Brain microvascular endothelial cell (primary cell): ENCODE measurements around the gene CRACR2A.

Experiments
- DNase-seq: peaks from one replicate; pipeline ENCODE4 v3.0.0-alpha.2; 2020
- H3K27ac ChIP-seq: fragments of 250-450 bp; sonication (Bioruptor Pico); 2 replicates; pipeline ENCODE4 v1.5.1; 2020; ENCODE audit warnings: mild to moderate bottlenecking, moderate library complexity
- H3K27me3 ChIP-seq: fragments of 250-450 bp; sonication (Bioruptor Pico); replicated peaks from 2 replicates; pipeline ENCODE4 v1.5.1; 2020; ENCODE audit warnings: mild to moderate bottlenecking
- H3K36me3 ChIP-seq: fragments of 250-450 bp; sonication (Bioruptor Pico); replicated peaks from 2 replicates; pipeline ENCODE4 v1.5.1; 2020; ENCODE audit warnings: mild to moderate bottlenecking
- H3K4me3 ChIP-seq: 2 replicates; pipeline ENCODE4 v1.5.1; 2011; ENCODE audit warnings: low read depth, mild to moderate bottlenecking, control low read depth, low read length, moderate library complexity
- in situ Hi-C: cut with HindIII; loops from 2 replicates; pipeline ENCODE4 v1.10.0; 2017; ENCODE audit warnings: low sequenced_read_pairs, low pct_ligation_motif_present
- TF ChIP-seq, protein P1 (sequence below): IDR thresholded peaks from 2 replicates; pipeline ENCODE4 v1.5.1; 2011; ENCODE audit warnings: low read depth, mild to moderate bottlenecking, moderate library complexity, low read length, control low read depth, inconsistent platforms; ENCODE audit errors: missing control alignments

The CRACR2A gene

DNA sequence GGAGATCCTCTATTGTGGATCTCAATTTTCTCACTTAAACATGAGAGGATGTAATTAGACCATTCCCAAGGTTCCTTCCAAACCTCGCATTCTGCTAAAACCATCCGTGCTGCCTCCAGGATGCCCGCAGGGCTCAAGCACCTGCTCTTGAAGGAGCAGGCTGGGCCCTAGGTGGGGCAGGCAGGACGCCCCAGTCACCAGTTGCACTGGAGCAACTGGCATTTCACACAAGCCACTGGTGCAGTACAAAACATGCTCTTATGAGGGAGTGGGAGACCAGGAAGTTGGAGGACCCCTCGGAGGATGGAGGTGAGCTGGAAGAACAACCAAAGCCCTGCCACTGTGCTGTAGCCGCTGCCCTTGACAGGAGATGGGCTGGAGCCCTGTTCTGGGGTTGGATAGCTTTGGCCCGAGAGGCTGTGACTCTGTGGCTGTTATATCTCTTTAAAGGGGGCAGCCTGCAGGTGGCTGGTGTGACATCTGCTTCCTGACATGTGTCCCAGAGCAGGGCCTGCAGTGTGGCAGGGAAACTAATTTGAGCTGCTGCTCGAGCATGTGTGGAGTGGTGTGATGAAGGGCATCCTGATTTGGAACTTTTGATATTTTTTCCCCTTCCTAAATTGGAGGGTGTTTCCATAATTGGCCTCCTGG, 122.2 kb downstream of the CRACR2A start:
- no peak for DNase-seq
- TF ChIP-seq, protein P1, sequence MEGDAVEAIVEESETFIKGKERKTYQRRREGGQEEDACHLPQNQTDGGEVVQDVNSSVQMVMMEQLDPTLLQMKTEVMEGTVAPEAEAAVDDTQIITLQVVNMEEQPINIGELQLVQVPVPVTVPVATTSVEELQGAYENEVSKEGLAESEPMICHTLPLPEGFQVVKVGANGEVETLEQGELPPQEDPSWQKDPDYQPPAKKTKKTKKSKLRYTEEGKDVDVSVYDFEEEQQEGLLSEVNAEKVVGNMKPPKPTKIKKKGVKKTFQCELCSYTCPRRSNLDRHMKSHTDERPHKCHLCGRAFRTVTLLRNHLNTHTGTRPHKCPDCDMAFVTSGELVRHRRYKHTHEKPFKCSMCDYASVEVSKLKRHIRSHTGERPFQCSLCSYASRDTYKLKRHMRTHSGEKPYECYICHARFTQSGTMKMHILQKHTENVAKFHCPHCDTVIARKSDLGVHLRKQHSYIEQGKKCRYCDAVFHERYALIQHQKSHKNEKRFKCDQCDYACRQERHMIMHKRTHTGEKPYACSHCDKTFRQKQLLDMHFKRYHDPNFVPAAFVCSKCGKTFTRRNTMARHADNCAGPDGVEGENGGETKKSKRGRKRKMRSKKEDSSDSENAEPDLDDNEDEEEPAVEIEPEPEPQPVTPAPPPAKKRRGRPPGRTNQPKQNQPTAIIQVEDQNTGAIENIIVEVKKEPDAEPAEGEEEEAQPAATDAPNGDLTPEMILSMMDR, result no peak
- no peak overlapping the region for H3K4me3 ChIP-seq
- in situ Hi-C loops, result no loop called here
- H3K27ac ChIP-seq, result no peak overlapping the region
- H3K36me3 ChIP-seq, result no peaks in the 10 kb centered on the region
- no peaks in the 10 kb centered on the region for H3K27me3 ChIP-seq

DNA sequence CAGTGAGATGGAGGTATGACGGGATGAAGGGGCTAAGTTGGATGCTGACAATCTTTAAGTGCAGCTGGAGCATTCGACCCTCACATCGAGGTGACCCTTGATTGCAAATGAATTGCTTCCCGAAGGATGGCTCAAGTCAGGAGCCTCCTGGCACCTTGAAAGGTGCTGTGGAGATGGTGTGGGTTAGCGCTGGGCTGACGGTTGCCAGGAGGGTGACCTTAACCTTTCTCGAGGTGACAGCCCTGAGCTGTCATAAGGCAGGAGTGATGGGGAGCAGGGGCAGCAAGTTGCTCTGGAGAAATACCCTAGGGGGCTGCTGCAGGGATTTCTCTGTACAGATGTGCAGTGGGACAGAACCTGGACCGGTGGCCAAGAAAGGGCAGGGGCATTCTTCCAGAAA, 122.8 kb downstream of the CRACR2A start:
- no peak for DNase-seq
- TF ChIP-seq, protein P1, result no peak
- in situ Hi-C loops, result no loop called here
- no peak overlapping the region for H3K4me3 ChIP-seq
- H3K27ac ChIP-seq, result no peak overlapping the region
- H3K36me3 ChIP-seq, result no peaks in the 10 kb centered on the region
- H3K27me3 ChIP-seq, result no peaks in the 10 kb centered on the region

DNA sequence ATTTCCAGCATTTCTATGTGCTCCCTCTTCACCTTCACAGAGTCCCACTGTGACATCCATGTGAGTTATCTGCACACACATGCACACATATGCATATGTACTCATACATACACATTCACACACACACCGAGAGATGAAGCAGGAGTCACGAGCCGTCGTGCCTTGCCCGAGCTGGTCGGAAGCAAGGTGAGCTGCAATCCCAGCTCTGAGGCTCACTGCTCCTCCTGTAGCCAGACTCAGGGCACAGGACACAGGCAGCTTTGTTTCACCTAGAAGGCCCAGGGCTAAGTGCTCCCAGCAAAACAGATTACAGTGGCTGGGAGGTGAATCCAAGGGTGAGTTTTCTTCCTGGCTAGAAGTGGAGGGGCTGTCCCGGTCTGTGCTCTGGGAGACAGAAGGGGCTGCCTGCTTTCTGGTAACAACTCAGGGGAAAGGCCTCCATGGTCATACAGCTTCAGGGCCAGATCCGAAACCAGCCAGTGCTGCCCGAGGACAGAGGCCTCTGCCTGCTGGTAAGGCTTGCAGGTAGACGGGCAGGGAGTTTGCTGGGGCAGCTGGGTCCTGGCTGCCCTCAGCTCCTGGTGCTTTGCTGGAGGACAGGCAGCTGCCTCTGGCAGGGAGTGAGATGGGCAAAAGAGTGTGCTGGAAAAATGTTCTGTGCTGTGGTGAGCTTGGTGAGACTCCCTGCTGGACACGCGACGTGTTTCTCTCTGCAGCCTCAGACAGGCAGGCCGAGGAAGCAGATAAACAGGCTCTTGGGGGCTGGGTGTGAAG, 123.7 kb downstream of the CRACR2A start:
- H3K36me3 ChIP-seq, result no peaks in the 10 kb centered on the region
- TF ChIP-seq, protein P1, result no peak
- in situ Hi-C loops, result no loop called here

DNA sequence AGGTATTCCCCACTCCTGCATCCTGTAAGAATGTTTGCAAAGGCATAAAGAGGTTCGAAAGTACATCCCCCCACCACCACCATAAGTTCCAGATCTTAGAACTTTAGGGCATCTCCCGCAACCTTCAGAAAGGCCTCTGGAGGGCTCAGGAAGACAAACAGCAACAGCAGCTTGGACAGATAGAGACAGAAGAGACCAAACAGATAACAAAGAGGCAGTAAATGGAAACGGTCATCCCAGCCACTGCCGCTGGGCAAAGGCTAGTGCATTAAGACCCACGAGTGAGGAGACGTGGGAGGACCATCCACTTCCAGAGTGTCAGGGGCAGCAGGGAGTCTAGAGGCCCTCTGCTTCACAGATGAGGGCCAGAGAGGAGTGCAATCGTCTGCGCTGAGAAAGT, 124.3 kb downstream of the CRACR2A start:
- in situ Hi-C loops, result no loop called here
- no peaks in the 10 kb centered on the region for H3K27me3 ChIP-seq
- no peak overlapping the region for H3K4me3 ChIP-seq
- no peaks in the 10 kb centered on the region for H3K36me3 ChIP-seq
- no peak for DNase-seq
- no peak overlapping the region for H3K27ac ChIP-seq
- TF ChIP-seq, protein P1, result no peak

More for the DNA sequence above, 123.7 kb downstream of the CRACR2A start:
- DNase-seq, result no peak
- Histone ChIP-seq H3K27me3 (no peaks in the 10 kb centered on the region), H3K27ac (no peak overlapping the region), H3K4me3 (no peak overlapping the region)

DNA sequence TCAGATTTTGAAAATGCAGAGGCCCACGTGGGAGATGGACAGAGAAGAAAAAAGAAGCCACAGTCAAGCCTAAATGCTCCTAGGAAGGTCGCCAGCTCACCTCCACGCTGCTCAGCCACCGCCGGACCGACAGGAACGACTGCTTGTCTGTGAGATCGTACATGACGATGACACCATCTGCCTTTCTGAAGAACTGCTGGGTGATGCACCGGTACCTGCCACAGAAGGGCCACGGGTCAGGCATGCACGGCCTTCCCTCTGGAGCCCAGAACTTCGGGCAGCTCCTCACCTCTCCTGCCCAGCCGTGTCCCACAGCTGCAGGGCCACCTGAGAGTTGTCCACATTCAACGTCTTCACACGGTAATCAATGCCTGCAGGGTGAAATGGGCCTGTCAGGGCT, 125.6 kb downstream of the CRACR2A start:
- no peak for DNase-seq
- Histone ChIP-seq H3K27me3 (no peaks in the 10 kb centered on the region), H3K27ac (no peak overlapping the region), H3K4me3 (no peak overlapping the region), H3K36me3 (no peaks in the 10 kb centered on the region)
- TF ChIP-seq, protein P1, result no peak
- in situ Hi-C loops, result no loop called here

DNA sequence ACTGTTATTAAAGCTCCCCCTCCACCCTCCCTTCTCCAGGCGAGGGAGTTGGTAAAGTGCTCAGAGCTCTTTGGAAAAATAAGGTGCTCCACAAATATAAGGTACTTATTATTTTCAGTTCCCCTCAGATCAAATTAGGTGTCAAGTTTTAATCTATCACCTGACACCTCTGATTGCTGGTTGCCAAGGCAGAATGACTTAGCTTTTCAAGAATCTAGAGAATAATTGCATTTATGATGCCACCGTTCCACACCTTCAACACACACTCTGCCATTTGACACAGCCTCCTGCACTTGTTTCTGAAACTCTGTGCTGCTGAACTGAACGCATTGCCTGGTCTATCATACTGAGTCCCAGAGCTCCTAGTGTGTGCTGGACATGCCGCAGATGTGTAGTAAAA, 128.6 kb downstream of the CRACR2A start:
- DNase-seq, result no peak
- no peaks in the 10 kb centered on the region for H3K27me3 ChIP-seq
- no peak overlapping the region for H3K27ac ChIP-seq
- in situ Hi-C loops, result no loop called here
- TF ChIP-seq, protein P1, result no peak
- no peak overlapping the region for H3K4me3 ChIP-seq
- no peaks in the 10 kb centered on the region for H3K36me3 ChIP-seq
